Psoas muscle (tissue), 8 donors: ENCODE results near the gene KLF17. TPM values are rescaled to one million over a fixed set of nuclear protein-coding genes. Genes with fewer than 3 reads are reported as not detected.

Experiments
- ATAC-seq, 4 donors: fragments of 200-7000 bp; cut with Tn5 transposase; one replicate each; pipeline ENCODE4 v1.9.1; 2020; ENCODE audit warnings: moderate library complexity in 3 of 4, mild to moderate bottlenecking in 2 of 4
- DNase-seq, 2 donors: peaks; one replicate each; pipeline ENCODE4 v3.0.0-alpha.2; 2020
- H3K27ac ChIP-seq: fragments of 200-600 bp; one replicate; pipeline ENCODE4 v1.8.0; 2022
- H3K27me3 ChIP-seq, 3 donors: fragments of 200-600 bp in 1 of 3; one replicate each; pipeline versions ENCODE4 v1.6.1 to v1.8.0; 2013 to 2022; ENCODE audit warnings: low read length in 2 of 3, mild to moderate bottlenecking in 2 of 3, moderate library complexity in 1 of 3; ENCODE audit not compliant: insufficient read depth in 3 of 3
- H3K36me3 ChIP-seq, 2 donors: fragments of 200-600 bp in 1 of 2; one replicate each; pipeline versions ENCODE4 v1.6.1 to v1.8.0; 2013 to 2022; ENCODE audit warnings: low read depth in 1 of 2, mild to moderate bottlenecking in 1 of 2, moderate library complexity in 1 of 2; ENCODE audit not compliant: insufficient read depth in 1 of 2
- H3K4me1 ChIP-seq: fragments of 200-600 bp; one replicate; pipeline ENCODE4 v1.8.0; 2022
- H3K4me3 ChIP-seq: fragments of 200-600 bp; one replicate; pipeline ENCODE4 v1.8.0; 2022; ENCODE audit warnings: mild to moderate bottlenecking
- H3K9me3 ChIP-seq: fragments of 200-600 bp; one replicate; pipeline ENCODE4 v1.8.0; 2022
- WGBS, 3 donors: extraction: QIAGEN DNeasy Blood & Tissue Kit; methylation state at CpG; one replicate each; pipeline versions ENCODE4 v1.1.6 to v1.1.7; 2013; 5-methylcytosine and 5-hydroxymethylcytosine counted together
- intact Hi-C, 2 donors: fragments of 100-400 bp; cut with DNase I; formaldehyde crosslinking; loops; one replicate each; pipeline versions ENCODE4 v1.11.0 to v1.14.2; 2022
- polyA plus RNA-seq, 3 donors: library from polyadenylated mRNA; stranded (reverse); fragments of 200-250 nt; gene quantifications; one replicate each; pipeline ENCODE4 v1.2.3, GENCODE V29; 2013
- total RNA-seq, 4 donors: library from RNA; stranded (reverse); fragmentation: NEBNext Ultra II Directional in 2 of 4; extraction: Animal tissue kit (Norgen Biotek cat#: 25700) in 2 of 4; gene quantifications; one replicate each; pipeline versions ENCODE4 v1.2.1 to v1.2.4, GENCODE V29; 2021 to 2023
- TF ChIP-seq, protein P1 (sequence below): fragments of 200-600 bp; IDR thresholded peaks from one replicate; pipeline ENCODE4 v1.8.0; 2022; ENCODE audit warnings: antibody characterized with exemption
- donor health status: healthy with polysubstance abuse.
- donor health status: DM: no; HTN: no; CAD: no; lungs with moderate emphysema.
- donor health status: Bipolar disorder and iron deficiency.
- donor health status: healthy.
- donor health status: DM: yes; HTN: yes; CAD: no.
- donor health status: DM: no; HTN: no; CAD: no.
- donor health status: DM: no; HTN: no; CAD: no.
- donor health status: DM: yes; HTN: yes; CAD: no.

The KLF17 gene
- total and polyA plus RNA-seq, 7 donors = not detected

DNA sequence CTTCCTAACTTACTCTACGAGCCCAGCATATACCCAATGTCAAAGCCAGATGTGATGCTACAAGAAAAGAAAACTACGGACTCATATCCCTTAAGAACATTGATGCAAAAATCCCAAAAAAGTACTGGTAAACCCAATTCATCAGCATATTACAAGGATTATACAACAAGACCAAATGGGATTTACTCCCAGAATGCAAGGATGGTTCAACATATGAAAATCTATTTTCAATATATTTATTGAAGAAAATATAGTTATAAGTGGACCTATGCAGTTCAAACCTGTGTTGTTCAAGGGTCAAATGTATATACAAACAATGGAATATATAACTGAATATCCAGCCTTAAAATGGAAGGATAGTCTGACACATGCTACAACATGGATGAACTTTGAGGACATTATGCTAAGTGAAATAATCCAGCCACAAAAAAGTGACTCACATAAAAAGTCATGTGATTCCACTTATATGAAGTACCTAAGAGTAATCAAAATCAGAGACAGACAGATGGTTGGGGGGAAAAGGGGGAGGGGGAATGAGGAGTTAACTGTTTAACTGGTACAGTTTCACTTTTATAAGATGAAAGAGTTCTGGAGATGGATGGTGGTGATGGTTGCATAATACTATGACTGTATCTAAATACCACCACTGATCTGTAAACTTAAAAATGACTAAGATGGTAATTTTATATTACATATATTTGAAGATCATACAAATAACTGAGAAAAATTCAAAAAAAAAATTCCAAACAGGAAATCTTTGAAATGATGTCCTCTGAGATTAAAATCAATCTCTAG lies 26.5 kb downstream of the KLF17 start:
- Histone ChIP-seq H3K4me3 (no peak overlapping the region), H3K27me3 (no peaks in the 10 kb centered on the region), H3K4me1 (no peaks in the 10 kb centered on the region), H3K27ac (no peak overlapping the region), H3K9me3 (no peaks in the 10 kb centered on the region), H3K36me3 (no peaks in the 10 kb centered on the region)
- DNase-seq (no peak), ATAC-seq (no peak)
- 89 to 93% (median 92%) methylated on average over 2 of the region's 2 CpGs for WGBS, 3 donors
- intact Hi-C loops = no loop called here
- TF ChIP-seq, protein P1, sequence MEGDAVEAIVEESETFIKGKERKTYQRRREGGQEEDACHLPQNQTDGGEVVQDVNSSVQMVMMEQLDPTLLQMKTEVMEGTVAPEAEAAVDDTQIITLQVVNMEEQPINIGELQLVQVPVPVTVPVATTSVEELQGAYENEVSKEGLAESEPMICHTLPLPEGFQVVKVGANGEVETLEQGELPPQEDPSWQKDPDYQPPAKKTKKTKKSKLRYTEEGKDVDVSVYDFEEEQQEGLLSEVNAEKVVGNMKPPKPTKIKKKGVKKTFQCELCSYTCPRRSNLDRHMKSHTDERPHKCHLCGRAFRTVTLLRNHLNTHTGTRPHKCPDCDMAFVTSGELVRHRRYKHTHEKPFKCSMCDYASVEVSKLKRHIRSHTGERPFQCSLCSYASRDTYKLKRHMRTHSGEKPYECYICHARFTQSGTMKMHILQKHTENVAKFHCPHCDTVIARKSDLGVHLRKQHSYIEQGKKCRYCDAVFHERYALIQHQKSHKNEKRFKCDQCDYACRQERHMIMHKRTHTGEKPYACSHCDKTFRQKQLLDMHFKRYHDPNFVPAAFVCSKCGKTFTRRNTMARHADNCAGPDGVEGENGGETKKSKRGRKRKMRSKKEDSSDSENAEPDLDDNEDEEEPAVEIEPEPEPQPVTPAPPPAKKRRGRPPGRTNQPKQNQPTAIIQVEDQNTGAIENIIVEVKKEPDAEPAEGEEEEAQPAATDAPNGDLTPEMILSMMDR = no peak

DNA sequence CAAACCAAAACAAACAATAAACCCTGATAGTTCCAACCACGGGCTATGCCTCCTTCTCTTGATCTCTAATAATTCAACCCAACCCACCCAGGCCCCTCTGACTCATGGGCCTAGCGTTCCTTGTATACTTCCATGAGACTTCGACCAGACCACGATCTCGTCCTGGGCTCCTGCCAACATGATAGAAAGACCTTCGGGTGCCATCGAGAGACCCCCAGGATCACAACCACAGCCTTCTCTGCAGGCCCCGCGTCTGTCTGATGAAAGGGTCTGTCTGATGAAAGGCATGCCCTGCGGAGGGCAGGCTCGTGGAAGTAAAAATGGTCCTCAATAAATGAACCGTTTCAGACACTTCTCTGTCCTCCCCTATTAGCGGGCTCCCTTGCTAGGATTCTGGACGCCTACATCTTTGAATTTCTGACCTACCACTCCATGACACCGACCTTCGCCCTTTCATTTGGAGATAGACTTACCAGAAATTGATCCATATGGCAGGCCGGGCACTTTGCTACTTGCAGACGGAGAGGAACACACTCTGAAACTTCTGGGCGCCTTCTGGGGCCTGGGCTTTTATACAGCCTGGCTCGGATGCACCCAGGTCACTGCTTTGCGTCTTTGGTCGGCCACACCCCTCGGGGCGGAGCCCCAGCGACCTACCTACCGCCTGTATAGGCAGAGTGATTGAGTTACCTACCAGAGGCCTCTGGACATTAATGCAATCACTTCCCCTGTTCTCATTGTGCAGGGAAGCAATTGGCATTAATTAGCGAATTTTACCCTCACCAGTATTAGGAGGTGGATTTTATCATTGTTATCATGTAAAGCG lies 28.1 kb downstream of the KLF17 start:
- no peak for ATAC-seq
- H3K4me3 ChIP-seq = no peak overlapping the region
- WGBS, 3 donors = 89 to 93% (median 90%) methylated on average over 28 of the region's 28 CpGs

DNA sequence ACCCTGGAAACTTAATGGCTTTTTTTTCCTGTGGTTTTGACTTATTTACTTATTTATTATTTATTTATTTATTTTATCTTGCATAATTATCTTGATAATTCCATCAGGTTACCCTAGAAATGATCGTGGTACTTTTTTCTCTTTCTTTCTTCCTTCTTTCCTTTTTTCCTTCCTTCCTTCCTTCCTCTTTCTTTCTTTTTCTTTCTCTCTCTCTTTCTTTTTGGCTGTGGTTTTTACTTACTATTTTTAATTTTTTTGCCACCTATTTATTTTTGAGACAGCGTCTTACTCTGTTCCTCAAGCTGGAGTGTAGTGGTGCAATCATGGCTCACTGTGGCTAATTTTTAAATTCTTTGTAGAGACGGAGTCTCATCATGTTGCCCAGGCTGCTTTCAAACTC lies 29.0 kb downstream of the KLF17 start:
- TF ChIP-seq, protein P1 = no peak
- Histone ChIP-seq H3K4me3 (no peak overlapping the region), H3K27ac (no peak overlapping the region), H3K36me3 (no peaks in the 10 kb centered on the region), H3K4me1 (no peaks in the 10 kb centered on the region), H3K27me3 (peaks cover 0 to 13% (median 4%) of the 10 kb centered on the region in 3 donors), H3K9me3 (no peaks in the 10 kb centered on the region)
- WGBS, 3 donors = 61 to 76% (median 71%) methylated on average over 3 of the region's 3 CpGs
- intact Hi-C loops = no loop called here
- no peak for ATAC-seq
- no peak for DNase-seq

More for the DNA sequence above, 28.1 kb downstream of the KLF17 start:
- TF ChIP-seq, protein P1 = no peak
- no peak for DNase-seq
- no peaks in the 10 kb centered on the region for H3K36me3 ChIP-seq
- no peak overlapping the region for H3K27ac ChIP-seq
- intact Hi-C loops = no loop called here
- no peaks in the 10 kb centered on the region for H3K9me3 ChIP-seq
- no peaks in the 10 kb centered on the region for H3K4me1 ChIP-seq
- H3K27me3 ChIP-seq = peaks cover 0 to 9% (median 3%) of the 10 kb centered on the region in 3 donors

DNA sequence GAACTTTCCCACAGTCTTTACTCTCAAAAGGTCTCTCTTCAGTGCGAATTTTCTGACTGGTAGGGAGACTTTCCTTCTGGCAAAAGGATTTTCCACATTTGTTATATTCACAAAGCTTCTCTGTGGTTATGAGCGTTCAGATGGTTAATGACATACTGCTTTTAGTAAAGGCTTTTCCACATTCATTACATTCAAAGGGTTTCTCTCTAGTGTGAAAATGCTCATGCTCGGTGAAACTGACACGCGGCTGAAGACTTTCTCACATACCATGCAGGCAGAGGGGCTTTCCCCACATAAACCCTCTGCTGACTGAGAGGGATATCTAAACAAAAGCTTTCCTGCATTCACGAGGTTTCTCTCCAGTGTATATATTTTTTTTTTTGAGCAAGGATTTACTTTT lies 32.7 kb downstream of the KLF17 start:
- no peak for ATAC-seq
- TF ChIP-seq, protein P1 = no peak

More for the DNA sequence above, 32.7 kb downstream of the KLF17 start:
- Histone ChIP-seq H3K9me3 (no peaks in the 10 kb centered on the region), H3K27me3 (peaks cover 0 to 17% (median 4%) of the 10 kb centered on the region in 3 donors), H3K36me3 (no peaks in the 10 kb centered on the region), H3K4me1 (no peaks in the 10 kb centered on the region), H3K27ac (no peak overlapping the region), H3K4me3 (no peak overlapping the region)
- intact Hi-C loops = no loop called here
- DNase-seq = no peak
- WGBS, 3 donors = 33 to 42% (median 34%) methylated on average over 6 of the region's 6 CpGs
